GM15510 (cell line): Measurements from ENCODE around the gene STXBP4.

ENCODE experiments used
- POLR2A ChIP-seq: IDR thresholded peaks from 3 replicates; pipeline ENCODE4 v1.6.1; 2011; ENCODE audit warnings: borderline replicate concordance; ENCODE audit not compliant: insufficient read length; ENCODE audit errors: extremely low read depth

STXBP4 gene

DNA sequence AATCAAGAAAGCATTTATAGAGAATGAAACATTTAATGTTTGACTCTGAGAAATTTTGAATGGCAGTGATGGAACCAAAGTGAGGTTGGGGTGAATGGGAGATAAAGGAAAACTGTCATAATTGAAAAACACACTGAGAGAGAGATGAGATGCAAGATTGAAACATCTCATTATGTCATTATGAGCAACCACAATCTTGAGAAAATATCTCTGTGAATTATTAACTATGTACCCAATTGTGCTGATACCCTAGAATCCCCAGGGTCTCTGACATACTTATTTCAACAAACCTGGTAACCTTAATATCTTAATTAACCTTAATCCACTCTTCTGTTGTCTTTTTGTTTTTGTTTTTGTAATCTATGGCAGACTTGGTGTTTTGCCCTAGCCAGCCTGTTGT lies 152.7 kb downstream of the STXBP4 start:
- TF ChIP-seq POLR2A: no peak

DNA sequence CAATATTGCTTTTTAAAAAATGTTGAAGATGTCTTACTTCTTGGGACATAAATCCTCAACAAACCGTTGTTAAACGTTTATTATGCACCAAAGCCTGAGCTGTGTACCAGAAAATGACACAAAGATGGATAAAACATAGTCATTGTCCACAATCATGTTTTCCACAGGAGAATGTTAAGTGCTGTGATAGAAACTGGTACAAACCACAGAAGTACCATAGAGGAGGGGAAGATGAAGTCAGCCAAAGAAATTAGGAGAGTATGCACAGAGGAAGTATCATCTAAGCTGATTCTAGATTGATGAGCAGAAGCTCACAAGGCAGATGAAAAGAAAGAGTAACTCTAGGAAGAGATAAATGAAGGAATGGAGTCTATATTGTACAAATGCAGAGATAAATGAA lies 153.5 kb downstream of the STXBP4 start:
- TF ChIP-seq POLR2A: no peak

DNA sequence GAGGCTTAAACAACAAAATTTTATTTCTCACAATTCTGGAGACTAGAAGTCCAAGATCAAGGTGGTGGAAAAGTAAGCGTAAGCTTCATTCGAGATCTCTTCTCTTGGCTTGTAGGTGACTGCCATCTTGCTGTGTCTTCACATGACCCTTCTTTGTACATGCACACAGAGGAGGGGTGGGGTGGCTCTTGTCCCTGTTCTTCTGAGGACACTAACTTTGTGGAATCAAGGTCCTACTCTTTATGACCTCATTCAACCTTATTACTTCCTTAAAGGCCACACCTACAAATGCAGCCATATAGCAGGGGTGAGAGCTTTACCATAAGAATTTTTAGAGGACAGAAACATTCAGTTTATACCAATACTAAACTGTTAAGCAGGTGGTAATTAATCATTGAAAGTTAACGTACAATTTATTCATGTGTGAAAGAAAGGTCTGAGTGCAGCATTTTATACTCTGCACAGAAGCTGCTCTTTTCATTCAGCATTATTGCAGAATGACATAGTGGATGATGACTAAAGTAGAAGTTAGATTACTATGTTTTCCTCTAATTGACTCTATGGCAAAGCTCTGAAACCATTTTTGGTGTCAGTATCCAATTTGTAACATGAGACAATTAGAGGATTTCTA lies 156.3 kb downstream of the STXBP4 start:
- TF ChIP-seq POLR2A: no peak

DNA sequence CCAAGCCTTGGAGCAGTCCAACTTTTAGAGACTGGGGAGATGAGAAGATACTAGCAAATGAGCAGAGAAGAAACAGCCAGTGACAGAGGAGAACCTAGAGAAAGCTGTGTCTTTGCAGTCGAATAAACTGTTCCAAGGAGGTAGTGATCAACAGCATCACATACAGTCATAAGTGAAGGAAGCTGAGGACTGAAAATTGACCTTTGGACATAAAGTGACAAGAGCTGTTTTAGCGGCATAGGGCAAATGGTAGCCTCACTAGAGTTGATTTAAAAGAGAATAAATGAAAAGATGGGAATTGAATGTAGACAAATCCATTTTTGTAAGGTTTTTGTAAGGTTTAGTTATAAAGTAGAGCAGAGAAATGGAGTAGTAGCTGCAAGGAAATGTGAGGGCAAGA lies 165.0 kb downstream of the STXBP4 start:
- TF ChIP-seq POLR2A: no peak

DNA sequence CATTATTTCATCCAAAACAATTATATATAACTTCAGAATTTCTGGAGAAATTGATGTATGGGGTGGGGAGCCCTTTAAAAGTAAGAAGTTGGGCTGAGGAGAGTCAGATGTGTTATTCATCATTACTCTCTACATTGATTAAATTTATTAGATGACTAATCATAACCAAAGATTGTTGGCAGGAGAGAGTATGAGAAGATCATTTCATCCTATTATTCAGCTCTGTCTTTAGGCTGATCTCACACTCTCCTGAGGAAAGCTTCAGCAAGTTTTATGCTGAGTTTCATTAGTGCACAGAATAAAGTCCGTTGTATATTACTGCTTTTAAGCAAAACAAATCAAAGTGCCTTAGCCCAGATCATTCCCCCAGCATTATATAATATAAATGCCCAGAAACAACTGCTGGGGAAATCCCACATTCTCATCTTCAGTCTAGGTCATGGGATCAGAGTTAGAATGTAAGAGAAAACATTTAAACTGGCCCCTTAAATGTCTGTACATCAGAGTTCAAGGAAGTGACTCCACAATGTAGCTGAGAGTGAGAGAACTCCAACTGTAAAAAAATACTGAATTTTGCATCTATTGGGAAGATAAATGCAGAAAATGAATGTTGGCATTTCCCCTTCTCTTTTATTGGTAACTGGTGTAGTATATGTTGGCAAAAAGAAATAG lies 166.1 kb downstream of the STXBP4 start:
- no peak for TF ChIP-seq POLR2A

DNA sequence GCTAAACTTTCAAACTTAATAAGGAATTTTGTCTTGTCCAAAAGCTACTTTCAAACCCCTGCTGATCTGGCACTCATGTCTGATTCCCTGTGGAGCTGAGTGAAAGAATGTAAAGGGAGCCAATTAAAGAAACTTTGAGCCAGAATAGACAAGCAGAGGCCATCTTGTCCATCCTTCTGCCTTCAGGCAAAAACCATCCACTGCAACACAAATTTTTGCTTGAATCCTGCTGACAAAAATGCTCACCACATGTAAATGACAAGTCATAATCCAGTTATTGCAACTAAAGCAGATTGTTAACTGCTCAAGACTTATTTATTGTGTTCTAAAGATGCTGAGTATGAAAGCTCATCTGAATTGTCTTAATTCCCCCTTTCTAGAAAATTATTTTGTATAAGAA lies 172.2 kb downstream of the STXBP4 start:
- no peak for TF ChIP-seq POLR2A

DNA sequence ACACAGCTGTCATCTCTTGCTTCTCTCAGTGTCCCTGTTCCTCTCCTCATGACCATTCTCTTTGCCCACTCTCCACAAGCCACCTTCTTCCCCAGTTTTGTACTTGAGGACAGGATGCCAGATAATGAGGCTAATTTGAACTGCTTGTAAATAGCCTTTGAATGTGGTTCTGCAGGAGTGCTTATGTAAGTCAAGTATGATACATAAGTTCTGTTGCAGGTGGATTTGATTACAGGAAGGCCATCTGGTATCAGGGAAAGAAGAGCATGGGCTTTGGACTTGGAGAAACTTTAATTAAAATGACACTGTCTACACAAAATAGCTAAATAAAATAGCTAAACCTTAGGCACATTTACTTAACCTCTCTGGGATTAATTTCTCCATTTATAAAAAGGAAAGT lies 176.0 kb downstream of the STXBP4 start:
- no peak for TF ChIP-seq POLR2A

DNA sequence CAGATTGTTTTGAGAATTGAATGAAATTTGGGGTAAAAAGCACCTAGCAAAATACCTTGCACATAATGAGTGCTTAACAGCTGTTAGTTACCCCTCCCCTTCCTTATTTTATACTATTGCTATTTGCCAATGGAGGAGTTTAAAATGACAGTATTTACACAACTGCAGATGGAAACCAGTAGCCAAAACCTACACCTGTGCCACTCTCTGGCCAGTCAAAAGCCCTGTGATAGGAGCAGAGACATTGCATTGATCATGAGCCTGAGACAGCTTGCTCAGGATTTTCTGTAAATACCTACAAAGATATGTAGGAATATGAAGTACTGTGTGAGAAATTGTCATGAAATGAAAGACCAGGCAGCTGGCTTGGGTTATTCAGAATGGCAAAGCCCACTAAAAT lies 180.9 kb downstream of the STXBP4 start:
- no peak for TF ChIP-seq POLR2A

DNA sequence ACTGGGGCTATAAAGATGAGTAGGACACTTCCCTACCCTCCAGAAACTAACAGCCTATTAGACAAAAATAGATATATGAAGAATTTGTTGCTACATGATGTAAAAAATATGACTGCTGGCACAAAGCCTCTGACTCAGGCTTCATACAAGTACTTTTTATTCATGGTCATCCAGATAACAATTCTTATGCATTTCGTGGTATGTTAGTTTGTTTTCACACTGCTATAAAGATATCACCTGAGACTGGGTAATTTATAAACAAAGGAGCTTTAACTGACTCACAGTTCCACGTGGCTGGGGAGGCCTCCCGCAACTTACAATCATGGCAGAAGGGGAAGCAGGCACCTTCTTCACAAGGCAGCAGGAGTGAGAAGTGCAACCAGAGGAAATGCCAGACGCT lies 183.7 kb downstream of the STXBP4 start:
- TF ChIP-seq POLR2A: no peak

DNA sequence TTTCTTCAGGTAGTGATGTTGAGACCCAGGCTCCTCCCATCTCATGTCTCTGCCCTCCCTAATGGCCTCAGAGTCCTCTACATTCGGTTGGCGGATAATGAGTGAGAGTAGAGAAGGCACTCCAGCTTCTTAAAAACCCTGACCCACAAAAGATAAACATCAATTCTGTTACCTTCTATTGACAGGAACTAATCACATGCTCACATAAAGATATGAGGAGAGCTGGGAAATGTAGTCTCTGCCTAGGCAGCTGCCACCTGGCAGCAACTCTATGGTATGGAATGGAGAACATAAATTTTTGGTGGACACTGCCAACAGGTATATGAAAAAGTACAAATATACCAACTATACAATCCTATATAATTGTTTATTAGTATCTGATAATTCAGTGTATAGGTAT lies 185.5 kb downstream of the STXBP4 start:
- TF ChIP-seq POLR2A: no peak

DNA sequence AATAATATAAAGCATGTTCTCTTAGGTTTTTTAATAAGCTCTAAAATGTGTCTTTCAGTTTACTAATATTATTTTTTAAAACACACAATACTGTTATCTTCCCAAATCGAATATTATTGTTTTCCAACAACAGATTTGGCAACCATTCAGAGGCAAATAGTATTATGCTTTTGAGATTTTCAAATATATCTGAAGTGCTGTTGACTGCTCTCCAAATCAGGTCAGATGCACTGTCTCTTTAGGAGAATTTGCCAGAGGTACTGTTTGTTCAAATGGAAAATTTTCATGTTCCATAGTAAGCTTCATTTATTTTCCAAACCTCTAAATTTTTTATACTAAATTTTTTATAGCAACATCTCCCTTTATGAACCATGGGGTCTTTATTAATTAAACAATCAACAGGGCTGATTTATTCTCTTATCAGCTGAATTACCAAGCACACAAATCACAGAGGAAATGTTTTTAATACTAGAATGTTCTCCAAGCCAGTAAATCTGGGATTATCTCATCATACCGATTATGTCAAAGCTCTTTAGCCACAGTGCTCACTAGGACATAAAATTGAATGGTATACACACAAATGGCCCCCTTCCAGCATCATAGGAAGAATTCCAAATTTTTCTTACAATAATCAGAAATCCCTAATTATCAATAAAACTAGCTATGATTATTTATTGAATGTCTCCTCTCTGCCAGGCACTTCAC lies 187.4 kb downstream of the STXBP4 start:
- TF ChIP-seq POLR2A: no peak

DNA sequence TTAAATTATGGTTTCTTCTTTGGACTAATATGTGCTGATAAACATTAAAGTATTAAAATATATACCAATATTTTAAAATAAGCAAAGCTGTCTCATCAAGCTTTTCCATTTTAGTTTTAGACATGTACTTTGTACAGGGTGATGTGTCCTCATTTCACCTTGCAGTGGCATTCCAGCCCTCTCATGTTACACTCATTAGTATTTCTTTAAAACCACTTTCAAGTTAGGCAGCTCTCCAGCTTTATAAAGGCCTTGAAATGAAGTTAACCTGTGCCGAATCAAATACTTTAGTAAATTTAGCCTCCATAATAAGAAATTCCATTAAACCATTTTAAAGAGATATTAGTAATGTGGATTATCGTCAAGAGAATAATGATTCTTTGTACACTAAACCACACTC lies 188.6 kb downstream of the STXBP4 start:
- TF ChIP-seq POLR2A: no peak

DNA sequence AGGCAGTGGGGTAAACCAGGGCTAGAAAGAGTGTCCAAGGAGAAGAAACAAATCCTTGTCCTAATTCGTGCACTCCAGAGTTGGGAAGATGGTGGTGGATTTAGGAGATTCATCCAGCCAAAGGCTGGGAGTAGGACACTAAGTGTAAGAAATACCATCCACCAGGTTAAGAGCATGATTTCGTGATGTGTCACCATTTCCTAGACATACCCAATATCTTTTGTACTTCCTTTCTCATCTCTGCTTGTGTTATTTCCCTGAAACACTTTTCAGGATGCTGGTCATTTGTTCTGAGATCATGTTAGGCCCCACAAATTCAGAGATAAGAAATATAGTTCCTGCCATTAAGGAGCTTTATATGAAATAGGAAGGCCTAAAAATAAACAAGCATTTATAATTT lies 189.9 kb downstream of the STXBP4 start:
- no peak for TF ChIP-seq POLR2A

DNA sequence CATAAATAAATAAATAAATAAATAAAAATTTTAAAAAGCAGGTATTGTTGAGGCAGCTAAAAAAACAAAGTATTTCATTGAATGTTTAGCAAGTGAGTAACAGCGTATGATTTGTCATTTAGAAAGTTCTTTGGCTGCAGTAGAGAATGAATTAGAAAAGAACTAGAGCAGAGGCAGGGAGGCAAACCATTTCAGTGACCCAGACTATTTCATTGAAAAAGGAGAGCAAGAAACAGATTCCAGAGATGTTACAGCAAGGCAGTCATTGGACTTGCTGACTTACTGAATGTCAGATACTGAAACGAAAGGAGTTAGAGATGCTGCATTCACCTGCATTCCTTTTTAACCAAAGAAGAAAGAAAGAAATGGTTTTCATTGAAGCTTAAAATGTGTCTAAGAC lies 190.7 kb downstream of the STXBP4 start:
- no peak for TF ChIP-seq POLR2A

DNA sequence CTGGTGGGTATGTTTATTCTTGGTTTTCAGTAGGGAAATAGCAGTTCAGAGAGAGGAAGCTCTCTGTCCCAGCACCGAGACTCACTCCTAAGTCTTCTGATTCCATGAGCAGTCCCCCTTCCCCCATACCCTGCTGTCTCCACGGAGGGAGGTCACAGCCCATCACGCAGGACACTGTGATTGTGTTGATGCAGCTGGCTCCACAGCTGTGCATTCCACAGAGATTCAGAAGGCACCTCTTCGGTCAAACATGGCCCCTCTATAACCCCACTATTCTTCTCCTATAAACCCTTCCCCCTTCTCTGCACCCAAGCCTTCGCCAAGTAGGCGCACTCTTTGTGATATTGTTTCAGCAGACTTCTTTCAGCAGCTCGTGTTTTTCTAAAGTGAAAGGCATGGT lies 191.9 kb downstream of the STXBP4 start:
- no peak for TF ChIP-seq POLR2A
